Liver (tissue), 9 donors: ENCODE measurements around the gene TH. TPM values are rescaled to one million over a fixed set of nuclear protein-coding genes. Genes with fewer than 3 reads are reported as not detected.

Source experiments
- DNase-seq: peaks from one replicate; pipeline ENCODE4 v3.0.0-alpha.2; 2017; ENCODE audit warnings: low spot score
- H3K27ac ChIP-seq, 2 donors: one replicate each; pipeline ENCODE4 v1.7.0; 2013; ENCODE audit warnings: inconsistent platforms in 2 of 2, low read length in 2 of 2, control low read depth in 1 of 2, low read depth in 1 of 2, mild to moderate bottlenecking in 1 of 2
- H3K27me3 ChIP-seq, 4 donors: one replicate each; pipeline versions ENCODE4 v1.6.1 to v1.7.0; 2013; ENCODE audit warnings: low read length in 3 of 4, inconsistent platforms in 1 of 4, mild to moderate bottlenecking in 1 of 4, moderate library complexity in 1 of 4; ENCODE audit not compliant: control insufficient read depth in 4 of 4, insufficient read depth in 4 of 4
- H3K36me3 ChIP-seq, 4 donors: one replicate each; pipeline versions ENCODE4 v1.6.1 to v1.7.0; 2013; ENCODE audit warnings: low read length in 3 of 4, mild to moderate bottlenecking in 3 of 4, low read depth in 1 of 4, moderate library complexity in 1 of 4; ENCODE audit not compliant: control insufficient read depth in 4 of 4, insufficient read depth in 3 of 4
- H3K4me1 ChIP-seq, 4 donors: one replicate each; pipeline versions ENCODE4 v1.6.1 to v1.7.0; 2013; ENCODE audit warnings: low read length in 3 of 4, mild to moderate bottlenecking in 3 of 4, moderate library complexity in 1 of 4; ENCODE audit not compliant: control insufficient read depth in 4 of 4, insufficient read depth in 4 of 4
- H3K4me3 ChIP-seq, 3 donors: one replicate each; pipeline versions ENCODE4 v1.6.1 to v1.7.0; 2013; ENCODE audit warnings: low read length in 3 of 3, control low read depth in 1 of 3, low read depth in 1 of 3, mild to moderate bottlenecking in 1 of 3
- H3K9ac ChIP-seq, 2 donors: one replicate each; pipeline ENCODE4 v1.7.0; 2013; ENCODE audit warnings: low read length in 2 of 2, mild to moderate bottlenecking in 2 of 2, moderate library complexity in 2 of 2, control low read depth in 1 of 2, low read depth in 1 of 2
- H3K9me3 ChIP-seq, 4 donors: one replicate each; pipeline versions ENCODE4 v1.6.1 to v1.7.0; 2013; ENCODE audit warnings: low read length in 3 of 4; ENCODE audit not compliant: control insufficient read depth in 4 of 4
- EGR1 ChIP-seq, 2 donors: IDR thresholded peaks; 2 replicates each; pipeline ENCODE4 v1.6.1; 2016 to 2018; ENCODE audit warnings: antibody characterized with exemption in 2 of 2, low read depth in 2 of 2
- FOXA1 ChIP-seq: IDR thresholded peaks from 2 replicates; pipeline ENCODE4 v1.6.1; 2016; ENCODE audit warnings: antibody characterized with exemption
- FOXA2 ChIP-seq: IDR thresholded peaks from 2 replicates; pipeline ENCODE4 v1.6.1; 2016; ENCODE audit warnings: antibody characterized with exemption
- GABPA ChIP-seq, 2 donors: IDR thresholded peaks in 1 of 2; conservative IDR thresholded peaks in 1 of 2; 2 replicates each; pipeline ENCODE4 v1.6.1; 2016; ENCODE audit warnings: antibody characterized with exemption in 2 of 2, mild to moderate bottlenecking in 1 of 2, moderate library complexity in 1 of 2
- HNF4A ChIP-seq, 2 donors: conservative IDR thresholded peaks; 2 replicates each; pipeline ENCODE4 v1.6.1; 2016; ENCODE audit warnings: antibody characterized with exemption in 2 of 2, mild to moderate bottlenecking in 2 of 2
- HNF4G ChIP-seq: IDR thresholded peaks from 2 replicates; pipeline ENCODE4 v1.6.1; 2016; ENCODE audit warnings: antibody characterized with exemption
- JUND ChIP-seq, 2 donors: IDR thresholded peaks; 2 replicates each; pipeline ENCODE4 v1.6.1; 2016; ENCODE audit warnings: antibody characterized with exemption in 2 of 2
- NR2F2 ChIP-seq: IDR thresholded peaks from 2 replicates; pipeline ENCODE4 v1.6.1; 2016; ENCODE audit warnings: antibody characterized with exemption
- RXRA ChIP-seq, 2 donors: IDR thresholded peaks; 2 replicates each; pipeline ENCODE4 v1.6.1; 2017 to 2018; ENCODE audit warnings: antibody characterized with exemption in 2 of 2, mild to moderate bottlenecking in 1 of 2
- SP1 ChIP-seq: IDR thresholded peaks from 2 replicates; pipeline ENCODE4 v1.6.1; 2018; ENCODE audit warnings: antibody characterized with exemption, mild to moderate bottlenecking
- TAF1 ChIP-seq: conservative IDR thresholded peaks from 2 replicates; pipeline ENCODE4 v1.6.1; 2016; ENCODE audit warnings: antibody characterized with exemption, mild to moderate bottlenecking
- YY1 ChIP-seq: IDR thresholded peaks from 2 replicates; pipeline ENCODE4 v1.6.1; 2016; ENCODE audit warnings: antibody characterized with exemption, mild to moderate bottlenecking
- WGBS: extraction: QIAGEN DNeasy Blood & Tissue Kit; methylation state at CpG from one replicate; pipeline ENCODE4 v1.1.7; 2013; 5-methylcytosine and 5-hydroxymethylcytosine counted together
- polyA plus RNA-seq, 2 donors: library from polyadenylated mRNA; stranded (reverse) in 1 of 2; unstranded in 1 of 2; fragments of 200-250 nt in 1 of 2; fragments of >200 nt in 1 of 2; fragmentation: Nextera tagmentation in 1 of 2; extraction: Ambion mirVana in 1 of 2; gene quantifications; one replicate each; pipeline versions ENCODE4 v1.2.1 to v1.2.3, GENCODE V29; 2013 to 2015
- total RNA-seq, 2 donors: library from RNA; depleted of rRNA; stranded (reverse); fragments of >200 nt; gene quantifications; one replicate each; pipeline ENCODE4 v1.2.3, GENCODE V29; 2014
- TF ChIP-seq, protein P1 (sequence below): IDR thresholded peaks from 2 replicates; pipeline ENCODE4 v1.6.1; 2016; ENCODE audit warnings: antibody characterized with exemption, mild to moderate bottlenecking
- TF ChIP-seq, protein P2 (sequence below): fragments of 150-350 bp; IDR thresholded peaks from 2 replicates; pipeline ENCODE4 v1.5.1; 2017; ENCODE audit warnings: improper control_type of control experiment, low read depth, low read length; ENCODE audit not compliant: missing input control
- TF ChIP-seq, protein P3 (sequence below): IDR thresholded peaks from 2 replicates; pipeline ENCODE4 v1.6.1; 2016; ENCODE audit warnings: antibody characterized with exemption
- TF ChIP-seq, protein P4 (sequence below): IDR thresholded peaks from 2 replicates; pipeline ENCODE4 v1.6.1; 2016; ENCODE audit warnings: antibody characterized with exemption
- TF ChIP-seq, protein P5 (sequence below): IDR thresholded peaks from 2 replicates; pipeline ENCODE4 v1.6.1; 2016; ENCODE audit warnings: antibody characterized with exemption
- donor health status: healthy.
- donor health status: healthy.
- donor health status: healthy.
- donor health status: healthy.
- donor health status: healthy.

Gene TH
- total and polyA plus RNA-seq, 4 donors = 0.13 to 0.24 TPM; not detected in 2

DNA sequence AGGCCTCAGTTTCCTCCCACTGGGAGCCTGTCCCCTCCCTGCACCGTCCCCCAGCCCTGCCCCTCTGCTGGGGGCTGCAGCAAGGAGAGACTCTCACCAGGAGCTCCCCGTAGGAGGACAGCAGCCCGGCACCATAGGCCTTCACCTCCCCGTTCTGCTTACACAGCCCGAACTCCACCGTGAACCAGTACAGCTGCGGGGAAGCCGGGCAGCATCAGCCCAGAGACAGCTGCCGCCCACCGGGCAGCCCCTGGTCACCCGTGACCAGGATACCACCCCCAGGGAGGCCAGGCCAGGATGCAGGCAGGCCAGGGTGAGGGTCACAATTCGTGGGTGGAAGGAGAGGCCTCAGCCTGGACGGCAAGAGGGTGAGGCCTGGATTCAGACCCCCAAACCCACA, 6.0 kb downstream of the TH start:
- no peak for DNase-seq
- WGBS = 59% methylated on average over 13 of the region's 13 CpGs
- H3K36me3 ChIP-seq = no peaks in the 10 kb centered on the region
- no peaks in the 10 kb centered on the region for H3K27me3 ChIP-seq
- TF ChIP-seq, protein P1, sequence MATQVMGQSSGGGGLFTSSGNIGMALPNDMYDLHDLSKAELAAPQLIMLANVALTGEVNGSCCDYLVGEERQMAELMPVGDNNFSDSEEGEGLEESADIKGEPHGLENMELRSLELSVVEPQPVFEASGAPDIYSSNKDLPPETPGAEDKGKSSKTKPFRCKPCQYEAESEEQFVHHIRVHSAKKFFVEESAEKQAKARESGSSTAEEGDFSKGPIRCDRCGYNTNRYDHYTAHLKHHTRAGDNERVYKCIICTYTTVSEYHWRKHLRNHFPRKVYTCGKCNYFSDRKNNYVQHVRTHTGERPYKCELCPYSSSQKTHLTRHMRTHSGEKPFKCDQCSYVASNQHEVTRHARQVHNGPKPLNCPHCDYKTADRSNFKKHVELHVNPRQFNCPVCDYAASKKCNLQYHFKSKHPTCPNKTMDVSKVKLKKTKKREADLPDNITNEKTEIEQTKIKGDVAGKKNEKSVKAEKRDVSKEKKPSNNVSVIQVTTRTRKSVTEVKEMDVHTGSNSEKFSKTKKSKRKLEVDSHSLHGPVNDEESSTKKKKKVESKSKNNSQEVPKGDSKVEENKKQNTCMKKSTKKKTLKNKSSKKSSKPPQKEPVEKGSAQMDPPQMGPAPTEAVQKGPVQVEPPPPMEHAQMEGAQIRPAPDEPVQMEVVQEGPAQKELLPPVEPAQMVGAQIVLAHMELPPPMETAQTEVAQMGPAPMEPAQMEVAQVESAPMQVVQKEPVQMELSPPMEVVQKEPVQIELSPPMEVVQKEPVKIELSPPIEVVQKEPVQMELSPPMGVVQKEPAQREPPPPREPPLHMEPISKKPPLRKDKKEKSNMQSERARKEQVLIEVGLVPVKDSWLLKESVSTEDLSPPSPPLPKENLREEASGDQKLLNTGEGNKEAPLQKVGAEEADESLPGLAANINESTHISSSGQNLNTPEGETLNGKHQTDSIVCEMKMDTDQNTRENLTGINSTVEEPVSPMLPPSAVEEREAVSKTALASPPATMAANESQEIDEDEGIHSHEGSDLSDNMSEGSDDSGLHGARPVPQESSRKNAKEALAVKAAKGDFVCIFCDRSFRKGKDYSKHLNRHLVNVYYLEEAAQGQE = no peak
- no peak for TF ChIP-seq NR2F2
- no peak overlapping the region for H3K27ac ChIP-seq
- no peaks in the 10 kb centered on the region for H3K9me3 ChIP-seq
- no peak overlapping the region for H3K9ac ChIP-seq
- H3K4me1 ChIP-seq = peaks cover 0 to 60% (median 25%) of the 10 kb centered on the region in 4 donors
- H3K4me3 ChIP-seq = no peak overlapping the region

DNA sequence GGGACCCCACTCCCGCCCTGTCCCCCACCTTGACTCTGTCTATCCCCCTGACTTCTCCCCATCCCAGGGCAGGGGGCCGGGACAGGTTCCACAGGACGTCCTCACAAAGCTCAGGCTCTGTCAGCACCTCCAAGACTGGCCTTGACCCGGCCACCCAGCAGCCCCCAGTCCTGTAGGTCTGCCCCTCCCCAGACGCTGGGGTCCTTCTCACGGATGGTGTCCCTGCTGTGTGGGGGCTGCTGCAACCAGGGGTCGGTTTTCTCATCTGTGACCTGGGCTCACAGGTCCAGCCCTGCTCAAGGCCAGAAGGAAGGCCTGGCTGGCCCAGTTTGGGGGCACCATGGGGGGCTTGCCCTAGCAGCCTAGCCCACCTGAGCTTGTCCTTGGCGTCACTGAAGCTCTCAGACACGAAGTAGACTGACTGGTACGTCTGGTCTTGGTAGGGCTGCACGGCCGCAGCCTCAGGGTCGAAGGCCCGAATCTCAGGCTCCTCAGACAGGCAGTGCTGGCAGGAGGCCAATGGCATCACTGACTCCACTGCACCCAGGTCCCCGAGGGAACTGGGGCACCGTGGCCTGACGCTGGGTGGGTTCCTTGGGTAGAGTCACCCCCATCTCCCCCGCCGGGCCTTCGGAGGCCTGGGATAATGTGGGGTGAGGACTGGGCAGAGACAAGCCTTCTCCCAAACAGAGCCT, 6.6 kb downstream of the TH start:
- no peaks in the 10 kb centered on the region for H3K27me3 ChIP-seq
- H3K9me3 ChIP-seq = no peaks in the 10 kb centered on the region
- no peak overlapping the region for H3K4me3 ChIP-seq
- H3K9ac ChIP-seq = no peak overlapping the region
- 68% methylated on average over 20 of the region's 20 CpGs for WGBS
- TF ChIP-seq FOXA2 (no peak), JUND (IDR thresholded peaks at IDR 0.05) (no peak), GABPA (IDR thresholded peaks at IDR 0.05 in 1 of 2, conservative IDR thresholded peaks at IDR 0.05 in 1 of 2) (no peak), RXRA (IDR thresholded peaks at IDR 0.05) (no peak), NR2F2 (no peak), YY1 (no peak), FOXA1 (no peak), TAF1 (no peak), SP1 (no peak), HNF4G (no peak), HNF4A (conservative IDR thresholded peaks at IDR 0.05) (no peak), EGR1 (IDR thresholded peaks at IDR 0.05; ENCODE audit: low read depth in 2 of 2) (no peak)
- TF ChIP-seq, protein P2, sequence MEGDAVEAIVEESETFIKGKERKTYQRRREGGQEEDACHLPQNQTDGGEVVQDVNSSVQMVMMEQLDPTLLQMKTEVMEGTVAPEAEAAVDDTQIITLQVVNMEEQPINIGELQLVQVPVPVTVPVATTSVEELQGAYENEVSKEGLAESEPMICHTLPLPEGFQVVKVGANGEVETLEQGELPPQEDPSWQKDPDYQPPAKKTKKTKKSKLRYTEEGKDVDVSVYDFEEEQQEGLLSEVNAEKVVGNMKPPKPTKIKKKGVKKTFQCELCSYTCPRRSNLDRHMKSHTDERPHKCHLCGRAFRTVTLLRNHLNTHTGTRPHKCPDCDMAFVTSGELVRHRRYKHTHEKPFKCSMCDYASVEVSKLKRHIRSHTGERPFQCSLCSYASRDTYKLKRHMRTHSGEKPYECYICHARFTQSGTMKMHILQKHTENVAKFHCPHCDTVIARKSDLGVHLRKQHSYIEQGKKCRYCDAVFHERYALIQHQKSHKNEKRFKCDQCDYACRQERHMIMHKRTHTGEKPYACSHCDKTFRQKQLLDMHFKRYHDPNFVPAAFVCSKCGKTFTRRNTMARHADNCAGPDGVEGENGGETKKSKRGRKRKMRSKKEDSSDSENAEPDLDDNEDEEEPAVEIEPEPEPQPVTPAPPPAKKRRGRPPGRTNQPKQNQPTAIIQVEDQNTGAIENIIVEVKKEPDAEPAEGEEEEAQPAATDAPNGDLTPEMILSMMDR = no peak
- TF ChIP-seq, protein P1 = no peak
- TF ChIP-seq, protein P3, sequence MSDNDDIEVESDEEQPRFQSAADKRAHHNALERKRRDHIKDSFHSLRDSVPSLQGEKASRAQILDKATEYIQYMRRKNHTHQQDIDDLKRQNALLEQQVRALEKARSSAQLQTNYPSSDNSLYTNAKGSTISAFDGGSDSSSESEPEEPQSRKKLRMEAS = no peak
- TF ChIP-seq, protein P4, sequence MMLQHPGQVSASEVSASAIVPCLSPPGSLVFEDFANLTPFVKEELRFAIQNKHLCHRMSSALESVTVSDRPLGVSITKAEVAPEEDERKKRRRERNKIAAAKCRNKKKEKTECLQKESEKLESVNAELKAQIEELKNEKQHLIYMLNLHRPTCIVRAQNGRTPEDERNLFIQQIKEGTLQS = no peak
- TF ChIP-seq, protein P5, sequence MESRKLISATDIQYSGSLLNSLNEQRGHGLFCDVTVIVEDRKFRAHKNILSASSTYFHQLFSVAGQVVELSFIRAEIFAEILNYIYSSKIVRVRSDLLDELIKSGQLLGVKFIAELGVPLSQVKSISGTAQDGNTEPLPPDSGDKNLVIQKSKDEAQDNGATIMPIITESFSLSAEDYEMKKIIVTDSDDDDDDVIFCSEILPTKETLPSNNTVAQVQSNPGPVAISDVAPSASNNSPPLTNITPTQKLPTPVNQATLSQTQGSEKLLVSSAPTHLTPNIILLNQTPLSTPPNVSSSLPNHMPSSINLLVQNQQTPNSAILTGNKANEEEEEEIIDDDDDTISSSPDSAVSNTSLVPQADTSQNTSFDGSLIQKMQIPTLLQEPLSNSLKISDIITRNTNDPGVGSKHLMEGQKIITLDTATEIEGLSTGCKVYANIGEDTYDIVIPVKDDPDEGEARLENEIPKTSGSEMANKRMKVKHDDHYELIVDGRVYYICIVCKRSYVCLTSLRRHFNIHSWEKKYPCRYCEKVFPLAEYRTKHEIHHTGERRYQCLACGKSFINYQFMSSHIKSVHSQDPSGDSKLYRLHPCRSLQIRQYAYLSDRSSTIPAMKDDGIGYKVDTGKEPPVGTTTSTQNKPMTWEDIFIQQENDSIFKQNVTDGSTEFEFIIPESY = no peak
- H3K4me1 ChIP-seq = peaks cover under 1 to 65% (median 28%) of the 10 kb centered on the region in 4 donors
- H3K36me3 ChIP-seq = no peaks in the 10 kb centered on the region
- DNase-seq = no peak
- H3K27ac ChIP-seq = no peak overlapping the region
